HFFc6 (cell line): Measurements from ENCODE around the gene TDRD15. TPM values are rescaled to one million over a fixed set of nuclear protein-coding genes. Genes with fewer than 3 reads are reported as not detected.

ENCODE experiments used
- DNase-seq: peaks from one replicate; pipeline ENCODE4 v3.0.0-alpha.2; 2018
- H3K27ac Mint-ChIP-seq: 2 replicates; pipeline ENCODE4 v1.8.0; 2020; ENCODE audit warnings: mild to moderate bottlenecking, mixed read lengths
- H3K27me3 Mint-ChIP-seq: 2 replicates; pipeline ENCODE4 v1.8.0; 2021; ENCODE audit warnings: mild to moderate bottlenecking, moderate library complexity, mixed read lengths; ENCODE audit not compliant: insufficient read depth
- H3K36me3 Mint-ChIP-seq: 2 replicates; pipeline ENCODE4 v1.8.0; 2021; ENCODE audit warnings: low read depth, mixed read lengths
- H3K4me1 Mint-ChIP-seq: 2 replicates; pipeline ENCODE4 v1.8.0; 2020; ENCODE audit warnings: low read depth, mixed read lengths
- H3K4me3 Mint-ChIP-seq: 2 replicates; pipeline ENCODE4 v1.8.0; 2020; ENCODE audit warnings: mild to moderate bottlenecking, moderate library complexity, mixed read lengths
- H3K9me3 Mint-ChIP-seq: 2 replicates; pipeline ENCODE4 v1.8.0; 2020; ENCODE audit warnings: mild to moderate bottlenecking, mixed read lengths
- CTCF ChIP-seq: fragments of 200-600 bp; sonication (generic); IDR thresholded peaks from 2 replicates; pipeline ENCODE4 v1.5.0; 2021; ENCODE audit warnings: antibody characterized with exemption, mild to moderate bottlenecking
- long read RNA-seq: library from polyadenylated mRNA; unstranded; transcript quantifications from one replicate; pipeline ENCODE4 v2.0.0, GENCODE V29; 2019
- total RNA-seq, 6 experiments: library from RNA; stranded (reverse); fragmentation: NEBNext Ultra II Directional; extraction: Animal tissue kit (Norgen Biotek cat#: 25700); gene quantifications; 2 replicates in 1 of 6; 3 replicates in 5 of 6; pipeline ENCODE4 v1.2.3, GENCODE V29; 2021

The TDRD15 gene
- total RNA-seq: not detected
- long read RNA-seq: 0 reads

GRCh38 chr2:21123473-21124393 lies at the start of gene TDRD15:
TSS of gene TDRD15 (plus strand) at chr2:21123968. CDS start at chr2:21137468, 13,500 bp downstream.
- peaks cover 19% of the 10 kb centered on the region for H3K9me3 Mint-ChIP-seq
- no peak for DNase-seq
- TF ChIP-seq CTCF: no peak
- H3K36me3 Mint-ChIP-seq: no peaks in the 10 kb centered on the region
- H3K4me1 Mint-ChIP-seq: no peaks in the 10 kb centered on the region
- peaks cover 4% of the 10 kb centered on the region; the same call in 1 of the 2 replicates for H3K27me3 Mint-ChIP-seq
- H3K4me3 Mint-ChIP-seq: no peak within 1 kb of the TSS
- no peak within 1 kb of the TSS for H3K27ac Mint-ChIP-seq

- Mint-ChIP-seq H3K36me3 (no peaks in the 10 kb centered on the region; the same call in 1 of the 2 replicates), H3K4me3 (no peak overlapping the region), H3K9me3 (peaks cover 42% of the 10 kb centered on the region), H3K27me3 (peaks cover 3% of the 10 kb centered on the region; the same call in 1 of the 2 replicates), H3K27ac (no peak overlapping the region), H3K4me1 (no peaks in the 10 kb centered on the region)
- no peak for TF ChIP-seq CTCF
- no peak for DNase-seq
Observed at GRCh38 chr2:21078296-21078695, 45.5 kb upstream of the TDRD15 start.

- Mint-ChIP-seq H3K27me3 (peaks cover 3% of the 10 kb centered on the region; the same call in 1 of the 2 replicates), H3K27ac (no peak overlapping the region), H3K36me3 (no peaks in the 10 kb centered on the region; the same call in 1 of the 2 replicates), H3K4me3 (no peak overlapping the region), H3K4me1 (no peaks in the 10 kb centered on the region), H3K9me3 (peaks cover 45% of the 10 kb centered on the region)
- no peak for TF ChIP-seq CTCF
- no peak for DNase-seq
Observed at GRCh38 chr2:21083482-21083881, 40.3 kb upstream of the TDRD15 start.

GRCh38 chr2:21084401-21084800 lies 39.4 kb upstream of the TDRD15 start:
- Mint-ChIP-seq H3K27me3 (peaks cover 3% of the 10 kb centered on the region; the same call in 1 of the 2 replicates), H3K36me3 (no peaks in the 10 kb centered on the region; the same call in 1 of the 2 replicates), H3K9me3 (peaks cover 51% of the 10 kb centered on the region), H3K27ac (no peak overlapping the region), H3K4me3 (no peak overlapping the region), H3K4me1 (no peaks in the 10 kb centered on the region)
- TF ChIP-seq CTCF: no peak
- DNase-seq: no peak

GRCh38 chr2:21092308-21092869 lies 31.4 kb upstream of the TDRD15 start:
- no peak for DNase-seq
- Mint-ChIP-seq H3K9me3 (peaks cover 45% of the 10 kb centered on the region), H3K36me3 (0 out of 2 replicates have a peak, but pooled peaks cover 4% of the 10 kb centered on the region), H3K27me3 (no peaks in the 10 kb centered on the region), H3K4me3 (no peak overlapping the region), H3K4me1 (no peaks in the 10 kb centered on the region), H3K27ac (no peak overlapping the region)
- TF ChIP-seq CTCF: no peak
